Gastroesophageal sphincter (tissue), 4 donors: ENCODE measurements around the gene ACSF3. TPM values are rescaled to one million over a fixed set of nuclear protein-coding genes. Genes with fewer than 3 reads are reported as not detected.

Source experiments
- ATAC-seq: fragments of 150-250 bp; one replicate; pipeline ENCODE4 v1.9.1; 2016; ENCODE audit warnings: mild to moderate bottlenecking, moderate library complexity
- H3K27ac ChIP-seq, 4 donors: fragments of 200-600 bp; sonication (generic) in 3 of 4; 1 replicate in 3 of 4; 2 replicates in 1 of 4; pipeline ENCODE4 v1.5.1; 2016 to 2019
- H3K27me3 ChIP-seq: fragments of 200-600 bp; sonication (generic); one replicate; pipeline ENCODE4 v1.5.1; 2019
- H3K36me3 ChIP-seq, 2 donors: fragments of 200-600 bp; sonication (generic); one replicate each; pipeline ENCODE4 v1.5.1; 2019; ENCODE audit warnings: control low read depth in 1 of 2
- H3K4me1 ChIP-seq, 3 donors: fragments of 200-600 bp; sonication (generic); 1 replicate in 2 of 3; 2 replicates in 1 of 3; pipeline ENCODE4 v1.5.1; 2016 to 2019; ENCODE audit warnings: control low read depth in 2 of 3
- H3K4me3 ChIP-seq, 2 donors: fragments of 200-600 bp; sonication (generic); one replicate each; pipeline ENCODE4 v1.5.1; 2019; ENCODE audit warnings: mild to moderate bottlenecking in 1 of 2, moderate library complexity in 1 of 2
- H3K9me3 ChIP-seq, 3 donors: fragments of 200-600 bp; sonication (generic); one replicate each; pipeline ENCODE4 v1.5.1; 2017 to 2019; ENCODE audit warnings: control low read depth in 2 of 3
- CTCF ChIP-seq, 4 experiments: fragments of 200-600 bp in 2 of 4; fragments of 450-650 bp in 2 of 4; sonication (generic) in 1 of 4; IDR thresholded peaks; one replicate each; pipeline ENCODE4 v1.5.1; 2017 to 2019; ENCODE audit warnings: antibody characterized with exemption in 4 of 4, mild to moderate bottlenecking in 2 of 4, moderate library complexity in 2 of 4
- EP300 ChIP-seq: sonication (generic); formaldehyde crosslinking; IDR thresholded peaks from one replicate; pipeline ENCODE4 v1.6.1; 2017; ENCODE audit warnings: antibody characterized with exemption, mild to moderate bottlenecking
- POLR2A ChIP-seq, 2 donors: fragments of 450-650 bp; IDR thresholded peaks; one replicate each; pipeline ENCODE4 v1.6.1; 2017; ENCODE audit warnings: antibody characterized with exemption in 2 of 2, mild to moderate bottlenecking in 2 of 2, moderate library complexity in 1 of 2
- POLR2AphosphoS5 ChIP-seq: sonication (generic); formaldehyde crosslinking; IDR thresholded peaks from one replicate; pipeline ENCODE4 v1.6.1; 2017; ENCODE audit warnings: antibody characterized with exemption
- whole genome bisulfite sequencing, 2 donors: methylation state at CpG; one replicate each; pipeline ENCODE4 v1.1.5; 2018; ENCODE audit warnings: low coverage in 1 of 2; 5-methylcytosine and 5-hydroxymethylcytosine counted together
- total RNA-seq, 4 donors: library from RNA; depleted of rRNA; stranded (reverse); fragments of >200 nt; gene quantifications; one replicate each; pipeline ENCODE4 v1.1.0, GENCODE V29; 2016

Gene ACSF3
- total RNA-seq, 4 donors from 2014 or later, result 14.5 to 33.8 (median 28.8) TPM

- no peaks in the 10 kb centered on the region for H3K4me1 ChIP-seq
- no peaks in the 10 kb centered on the region for H3K9me3 ChIP-seq
- no peak for ATAC-seq
- no peak overlapping the region for H3K4me3 ChIP-seq
- 68 to 70% methylated on average over 5 to 13 of the region's 15 CpGs for WGBS, 2 donors
- H3K27ac ChIP-seq, result no peak overlapping the region
- no peak for TF ChIP-seq EP300
- TF ChIP-seq POLR2AphosphoS5, result no peak
- TF ChIP-seq CTCF (IDR thresholded peaks at IDR 0.05), result no peak
- no peak for TF ChIP-seq POLR2A (IDR thresholded peaks at IDR 0.05)
- peaks cover 0 to 95% of the 10 kb centered on the region in 2 donors for H3K36me3 ChIP-seq
- H3K27me3 ChIP-seq, result no peaks in the 10 kb centered on the region
Measured at GRCh38 chr16:89106533-89107202, 13.0 kb downstream of the ACSF3 start.

GRCh38 chr16:89107203-89107582, 13.5 kb downstream of the ACSF3 start:
- no peak overlapping the region for H3K4me3 ChIP-seq
- no peaks in the 10 kb centered on the region for H3K27me3 ChIP-seq
- ATAC-seq, result no peak
- 82 to 86% methylated on average over 6 to 20 of the region's 20 CpGs for WGBS, 2 donors
- no peak for TF ChIP-seq POLR2A (IDR thresholded peaks at IDR 0.05)
- no peak for TF ChIP-seq POLR2AphosphoS5
- TF ChIP-seq CTCF (IDR thresholded peaks at IDR 0.05), result no peak
- no peak for TF ChIP-seq EP300
- no peak overlapping the region for H3K27ac ChIP-seq
- H3K36me3 ChIP-seq, result peaks cover 0 to 95% of the 10 kb centered on the region in 2 donors
- H3K4me1 ChIP-seq, result no peaks in the 10 kb centered on the region
- no peaks in the 10 kb centered on the region for H3K9me3 ChIP-seq

GRCh38 chr16:89108416-89108815, 14.8 kb downstream of the ACSF3 start:
- Histone ChIP-seq H3K27me3 (no peaks in the 10 kb centered on the region), H3K4me1 (no peaks in the 10 kb centered on the region), H3K27ac (no peak overlapping the region), H3K9me3 (no peaks in the 10 kb centered on the region), H3K4me3 (no peak overlapping the region), H3K36me3 (peaks cover 0 to 95% of the 10 kb centered on the region in 2 donors)
- ATAC-seq, result no peak
- 89 to 96% methylated on average over 5 of the region's 5 CpGs for WGBS, 2 donors
- TF ChIP-seq CTCF (IDR thresholded peaks at IDR 0.05) (no peak), POLR2AphosphoS5 (no peak), POLR2A (IDR thresholded peaks at IDR 0.05) (no peak), EP300 (no peak)

- H3K4me3 ChIP-seq, result no peak overlapping the region
- H3K27ac ChIP-seq, result no peak overlapping the region
- H3K36me3 ChIP-seq, result peaks cover 0 to 95% of the 10 kb centered on the region in 2 donors
- WGBS, 2 donors, result 90 to 93% methylated on average over 3 to 14 of the region's 14 CpGs
- TF ChIP-seq CTCF (IDR thresholded peaks at IDR 0.05) (no peak), EP300 (no peak), POLR2A (IDR thresholded peaks at IDR 0.05) (no peak), POLR2AphosphoS5 (no peak)
- no peaks in the 10 kb centered on the region for H3K9me3 ChIP-seq
- no peaks in the 10 kb centered on the region for H3K27me3 ChIP-seq
- no peak for ATAC-seq
- peaks cover 0 to 10% (median 0%) of the 10 kb centered on the region in 3 donors for H3K4me1 ChIP-seq
Measured at GRCh38 chr16:89110641-89111040, 17.0 kb downstream of the ACSF3 start.

- 85 to 94% methylated on average over 3 to 5 of the region's 22 CpGs for WGBS, 2 donors
- Histone ChIP-seq H3K27ac (no peak overlapping the region), H3K4me1 (peaks cover 0 to 10% (median 0%) of the 10 kb centered on the region in 3 donors), H3K27me3 (no peaks in the 10 kb centered on the region), H3K4me3 (no peak overlapping the region), H3K9me3 (no peaks in the 10 kb centered on the region), H3K36me3 (peaks cover 0 to 94% of the 10 kb centered on the region in 2 donors)
- no peak for ATAC-seq
- TF ChIP-seq CTCF (IDR thresholded peaks at IDR 0.05) (no peak), POLR2AphosphoS5 (no peak), POLR2A (IDR thresholded peaks at IDR 0.05) (no peak), EP300 (no peak)
Measured at GRCh38 chr16:89111263-89111662, 17.6 kb downstream of the ACSF3 start.
